Activated CD4-positive, alpha-beta T cell treated with anti-CD3 and anti-CD28 coated beads, Interleukin-2, amount 10 ng/mL, durations not matched to agents 24 days and 14 days (primary cell): Measurements from ENCODE around the gene TVP23B. TPM values are rescaled to one million over a fixed set of nuclear protein-coding genes. Genes with fewer than 3 reads are reported as not detected.
A peak's percentile ranks its signal among the peaks of the same experiment; 100 is the strongest.
"Not testable (repeated sequence)": the region's sequence is repeated elsewhere in the genome, so short reads cannot be mapped to it uniquely, and the experiment has no call there.

ENCODE experiments used
- DNase-seq: peaks from one replicate; pipeline ENCODE4 v3.0.0; 2022
- H3K27ac Mint-ChIP-seq: one replicate; pipeline ENCODE4 v1.8.0; 2022; ENCODE audit warnings: mild to moderate bottlenecking, mixed read lengths
- H3K27me3 Mint-ChIP-seq: one replicate; pipeline ENCODE4 v1.8.0; 2022; ENCODE audit warnings: mixed read lengths
- H3K36me3 Mint-ChIP-seq: one replicate; pipeline ENCODE4 v1.8.0; 2022; ENCODE audit warnings: low read depth, mild to moderate bottlenecking, mixed read lengths
- H3K4me1 Mint-ChIP-seq: one replicate; pipeline ENCODE4 v1.8.0; 2021; ENCODE audit warnings: mixed read lengths
- H3K4me3 Mint-ChIP-seq: one replicate; pipeline ENCODE4 v1.8.0; 2022; ENCODE audit warnings: mild to moderate bottlenecking, moderate library complexity, mixed read lengths
- H3K9me3 Mint-ChIP-seq: one replicate; pipeline ENCODE4 v1.8.0; 2021; ENCODE audit warnings: mixed read lengths
- intact Hi-C: fragments of 100-400 bp; cut with micrococcal nuclease; formaldehyde crosslinking; loops from one replicate; pipeline ENCODE4 v1.15.1; 2023
- total RNA-seq: library from RNA; stranded (reverse); gene quantifications from 2 replicates; pipeline ENCODE4 v1.2.3, GENCODE V29; 2022

Gene TVP23B
- total RNA-seq, 1 donor from 2014 or later = 34.9 TPM

GRCh38 chr17:18821430-18821829, 40.4 kb downstream of the TVP23B start:
- H3K36me3 Mint-ChIP-seq, H3K4me3 Mint-ChIP-seq, H3K4me1 Mint-ChIP-seq, H3K27me3 Mint-ChIP-seq, H3K27ac Mint-ChIP-seq, DNase-seq, H3K9me3 Mint-ChIP-seq, intact Hi-C loops: not testable (repeated sequence)

- H3K4me1 Mint-ChIP-seq, H3K4me3 Mint-ChIP-seq, H3K9me3 Mint-ChIP-seq, H3K36me3 Mint-ChIP-seq, H3K27ac Mint-ChIP-seq, H3K27me3 Mint-ChIP-seq, DNase-seq, intact Hi-C loops: not testable (repeated sequence)
Measured at GRCh38 chr17:18827613-18828012, 46.6 kb downstream of the TVP23B start.

GRCh38 chr17:18848501-18848900, 67.5 kb downstream of the TVP23B start:
- no peaks in the 10 kb centered on the region for H3K4me1 Mint-ChIP-seq
- intact Hi-C loops = no loop called here
- no peak overlapping the region for H3K27ac Mint-ChIP-seq
- no peaks in the 10 kb centered on the region for H3K36me3 Mint-ChIP-seq
- H3K27me3 Mint-ChIP-seq = peaks cover 5% of the 10 kb centered on the region
- no peak for DNase-seq
- H3K9me3 Mint-ChIP-seq = no peaks in the 10 kb centered on the region
- no peak overlapping the region for H3K4me3 Mint-ChIP-seq

DNA sequence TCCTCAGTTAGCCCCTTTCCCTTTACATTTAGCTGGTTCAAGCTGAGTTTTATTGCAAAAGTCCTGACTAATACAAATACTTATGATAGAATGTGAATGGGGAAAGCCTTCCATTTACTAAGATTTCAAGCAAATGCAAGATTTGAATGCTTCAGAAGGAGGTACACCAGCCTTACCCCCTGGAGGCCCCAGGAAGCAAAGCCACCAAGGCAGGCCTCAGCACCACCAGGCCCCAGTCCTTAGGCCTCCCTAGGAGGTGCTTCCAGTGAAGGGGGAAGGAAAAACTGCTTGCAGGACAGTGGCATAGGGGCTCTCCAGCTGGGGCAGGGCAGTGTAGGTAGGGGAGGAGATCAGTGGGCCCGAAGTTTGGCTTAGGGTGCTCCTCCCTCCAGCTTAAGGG, 69.7 kb downstream of the TVP23B start:
- Mint-ChIP-seq H3K27ac (no peak overlapping the region), H3K4me1 (peaks cover 8% of the 10 kb centered on the region), H3K4me3 (no peak overlapping the region), H3K9me3 (no peaks in the 10 kb centered on the region), H3K27me3 (peaks cover 1% of the 10 kb centered on the region), H3K36me3 (no peaks in the 10 kb centered on the region)
- intact Hi-C loops = no loop called here
- DNase-seq = no peak

DNA sequence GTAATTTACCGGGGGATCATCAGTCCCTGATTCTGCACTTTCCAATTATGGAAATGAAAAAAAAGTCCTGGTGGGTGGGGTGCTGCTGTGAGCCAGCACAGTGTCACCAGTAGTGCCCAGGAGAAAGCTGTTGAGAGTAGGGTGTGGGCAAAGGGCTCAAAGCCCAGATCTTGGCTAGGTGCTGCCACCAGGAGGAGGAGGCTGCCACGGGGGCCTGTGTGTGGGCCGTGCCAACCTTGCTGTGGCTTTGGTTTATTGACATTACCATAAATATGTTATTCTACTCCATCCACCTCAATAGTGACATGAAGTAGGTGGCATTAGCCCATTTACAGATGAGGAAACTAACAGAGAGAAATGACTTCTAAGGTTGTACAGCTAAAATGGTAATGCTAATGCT, 70.2 kb downstream of the TVP23B start:
- Mint-ChIP-seq H3K27me3 (peaks cover 1% of the 10 kb centered on the region), H3K9me3 (no peaks in the 10 kb centered on the region), H3K36me3 (no peaks in the 10 kb centered on the region), H3K4me1 (peaks cover 12% of the 10 kb centered on the region), H3K27ac (no peak overlapping the region), H3K4me3 (no peak overlapping the region)
- DNase-seq = no peak
- intact Hi-C loops = no loop called here

DNA sequence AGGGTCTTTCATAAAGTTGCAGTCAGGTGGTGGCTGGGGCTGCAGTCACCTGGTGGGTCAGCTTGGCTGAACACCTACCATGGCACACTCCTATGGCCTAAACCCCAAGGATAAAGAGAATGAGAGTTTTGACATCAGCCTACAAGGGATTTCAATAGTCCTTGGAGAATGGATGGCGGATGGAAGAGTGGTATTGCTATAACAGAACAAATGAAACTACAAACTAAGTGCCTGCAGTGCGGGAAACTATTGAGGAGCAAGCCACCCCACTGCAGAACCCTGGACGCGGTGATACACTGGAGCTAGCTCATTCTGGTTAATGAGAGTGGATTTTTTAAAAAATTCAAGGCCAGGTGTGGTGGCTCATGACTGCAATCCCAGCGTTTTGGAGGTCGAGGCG, 74.0 kb downstream of the TVP23B start:
- peak; percentile 52 for DNase-seq
- no peak overlapping the region for H3K27ac Mint-ChIP-seq
- H3K27me3 Mint-ChIP-seq = no peaks in the 10 kb centered on the region
- H3K36me3 Mint-ChIP-seq = peaks cover 3% of the 10 kb centered on the region
- peak overlapping the region; percentile 92 for H3K4me3 Mint-ChIP-seq
- intact Hi-C loops = no loop called here
- H3K9me3 Mint-ChIP-seq = no peaks in the 10 kb centered on the region
- H3K4me1 Mint-ChIP-seq = peaks cover 27% of the 10 kb centered on the region

DNA sequence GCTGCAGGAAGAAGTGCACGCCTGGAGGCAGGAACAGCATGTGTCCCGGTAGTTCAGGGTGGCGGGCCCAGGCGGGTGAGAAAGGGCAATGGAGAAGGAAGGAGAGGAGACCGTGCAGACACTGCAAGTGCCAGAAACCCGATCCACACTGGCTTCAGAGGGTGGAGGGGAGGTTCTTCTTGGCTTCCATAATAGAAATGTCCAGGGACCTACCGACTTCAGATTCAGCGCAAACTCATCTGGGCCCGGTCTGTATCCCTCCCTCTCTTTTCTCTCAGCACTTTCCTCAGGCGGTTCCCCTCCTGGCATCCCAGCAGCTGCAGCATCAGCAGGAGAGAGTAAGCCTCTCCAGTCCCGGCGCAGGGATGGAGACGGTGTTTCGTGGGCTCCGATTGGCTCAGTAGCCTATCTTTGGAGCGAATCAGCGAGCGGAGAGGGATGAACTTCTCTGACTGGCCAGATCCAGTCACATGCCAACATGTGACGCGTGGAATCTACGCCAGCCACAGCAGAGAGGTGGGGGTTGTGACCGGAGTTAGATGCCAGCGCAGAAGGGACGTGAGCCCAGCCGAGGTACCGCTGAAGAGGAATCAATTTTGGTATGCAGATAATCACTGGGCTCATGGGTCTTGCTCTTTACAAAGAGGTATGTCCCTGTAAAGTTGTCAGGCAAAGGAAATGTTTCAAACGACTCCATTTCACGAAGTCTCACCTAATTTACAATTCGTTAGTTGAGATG, 75.0 kb downstream of the TVP23B start:
- no peaks in the 10 kb centered on the region for H3K27me3 Mint-ChIP-seq
- intact Hi-C loops = loop anchor here (2.0 kb wide), 2 partner anchors 75 to 149 kb away; partner anchors contain the start of genes FAM83G and TVP23B
- no peaks in the 10 kb centered on the region for H3K9me3 Mint-ChIP-seq
- H3K27ac Mint-ChIP-seq = peak overlapping the region; percentile 86
- DNase-seq = peak; percentile 97
- peaks cover 3% of the 10 kb centered on the region for H3K36me3 Mint-ChIP-seq
- H3K4me3 Mint-ChIP-seq = peak overlapping the region; percentile 92
- peaks cover 38% of the 10 kb centered on the region for H3K4me1 Mint-ChIP-seq

Other genes starting within 250 kb of the TVP23B start
- not detected in 2 replicates for gene TBC1D28, start 136.8 kb upstream of the TVP23B start, total RNA-seq
- 6.0 and 6.4 TPM in 2 replicates for gene FOXO3B, start 98.9 kb upstream of the TVP23B start, total RNA-seq
- 0.09 TPM in 2 replicates for gene FBXW10, start 37.1 kb upstream of the TVP23B start, total RNA-seq
- 70.0 and 74.0 TPM in 2 replicates for gene PRPSAP2, start 76.9 kb downstream of the TVP23B start, total RNA-seq
- gene SLC5A10, start 171.0 kb downstream of the TVP23B start, total RNA-seq = not detected in 2 replicates
- gene FAM83G, start 223.6 kb downstream of the TVP23B start, total RNA-seq = 15.7 and 17.8 TPM in 2 replicates